ENCODE results near the gene F7.

GRCh38 chr13:113091891-113092775 is 13.5 kb upstream of the F7 start:
- TF ChIP-seq CTCF (conservative IDR thresholded peaks at IDR 0.05; ENCODE audit: low read depth, low read length) (no peak), EZH2 (IDR thresholded peaks at IDR 0.05; ENCODE audit: low read length, unreplicated experiment) (no peak)

Data from PC-3 (cell line).